Neural progenitor cell (in vitro differentiated cells): Measurements from ENCODE around the gene ZC3H7A. TPM values are rescaled to one million over a fixed set of nuclear protein-coding genes. Genes with fewer than 3 reads are reported as not detected.

Source experiments
- DNase-seq: peaks from one replicate; pipeline ENCODE4 v3.0.0-alpha.2; 2016; ENCODE audit warnings: low spot score
- H2AFZ ChIP-seq: fragments of 200-600 bp; sonication (generic); replicated peaks from 2 replicates; pipeline ENCODE4 v1.6.1; 2016; ENCODE audit warnings: antibody characterized with exemption
- H3F3A ChIP-seq: fragments of 200-600 bp; sonication (generic); 2 replicates; pipeline ENCODE4 v1.6.1; 2016; ENCODE audit warnings: antibody characterized with exemption, low read depth
- H3K27ac ChIP-seq: fragments of 200-600 bp; sonication (generic); 2 replicates; pipeline ENCODE4 v1.5.1; 2016; ENCODE audit warnings: mild to moderate bottlenecking
- H3K27me3 ChIP-seq: fragments of 200-600 bp; sonication (generic); 2 replicates; pipeline ENCODE4 v1.6.1; 2016; ENCODE audit warnings: mild to moderate bottlenecking, moderate library complexity
- H3K36me3 ChIP-seq: fragments of 200-600 bp; sonication (generic); 2 replicates; pipeline ENCODE4 v1.5.1; 2016
- H3K4me1 ChIP-seq: fragments of 200-600 bp; sonication (generic); 2 replicates; pipeline ENCODE4 v1.6.1; 2016; ENCODE audit warnings: mixed run types
- H3K4me2 ChIP-seq: fragments of 200-600 bp; sonication (generic); 2 replicates; pipeline ENCODE4 v1.6.1; 2016
- H3K4me3 ChIP-seq: fragments of 200-600 bp; sonication (generic); 2 replicates; pipeline ENCODE4 v1.5.1; 2016
- H3K79me2 ChIP-seq: fragments of 200-600 bp; sonication (generic); 2 replicates; pipeline ENCODE4 v1.6.1; 2016; ENCODE audit warnings: low read depth
- H3K9ac ChIP-seq: fragments of 200-600 bp; sonication (generic); 2 replicates; pipeline ENCODE4 v1.6.1; 2016
- H3K9me3 ChIP-seq: fragments of 200-600 bp; sonication (generic); 2 replicates; pipeline ENCODE4 v1.5.1; 2016; ENCODE audit warnings: low read depth
- H4K20me1 ChIP-seq: fragments of 200-600 bp; sonication (generic); 2 replicates; pipeline ENCODE4 v1.6.1; 2016; ENCODE audit warnings: low read depth
- H3K27ac Mint-ChIP-seq: 3 replicates; pipeline ENCODE4 v1.8.0; 2021; ENCODE audit warnings: mixed read lengths
- H3K27me3 Mint-ChIP-seq: 2 replicates; pipeline ENCODE4 v1.8.0; 2022; ENCODE audit warnings: low read depth, mild to moderate bottlenecking, inconsistent platforms, moderate library complexity, mixed read lengths; ENCODE audit not compliant: insufficient read depth
- H3K36me3 Mint-ChIP-seq: 3 replicates; pipeline ENCODE4 v1.8.0; 2021; ENCODE audit warnings: mixed read lengths
- H3K4me1 Mint-ChIP-seq: 3 replicates; pipeline ENCODE4 v1.8.0; 2021; ENCODE audit warnings: mixed read lengths
- H3K4me3 Mint-ChIP-seq: 3 replicates; pipeline ENCODE4 v1.8.0; 2021; ENCODE audit warnings: mild to moderate bottlenecking, moderate library complexity, mixed read lengths
- H3K9me3 Mint-ChIP-seq: 3 replicates; pipeline ENCODE4 v1.8.0; 2020; ENCODE audit warnings: mixed read lengths
- EZH2 ChIP-seq: fragments of 200-600 bp; sonication (generic); IDR thresholded peaks from 2 replicates; pipeline ENCODE4 v1.6.1; 2017; ENCODE audit warnings: antibody characterized with exemption, mild to moderate bottlenecking, moderate library complexity
- EZH2phosphoT487 ChIP-seq: fragments of 200-600 bp; sonication (generic); IDR thresholded peaks from 2 replicates; pipeline ENCODE4 v1.6.1; 2017; ENCODE audit warnings: antibody characterized with exemption
- total RNA-seq: library from RNA; depleted of rRNA; stranded (reverse); fragments of >200 nt; gene quantifications from 2 replicates; pipeline ENCODE4 v1.2.3, GENCODE V29; 2015; ENCODE audit warnings: low replicate concordance
- TF ChIP-seq, protein P1 (sequence below): fragments of 200-600 bp; sonication (generic); IDR thresholded peaks from 2 replicates; pipeline ENCODE4 v1.5.1; 2017; ENCODE audit warnings: antibody characterized with exemption, mild to moderate bottlenecking

The ZC3H7A gene
- total RNA-seq, 1 donor from 2014 or later: 82.6 TPM

DNA sequence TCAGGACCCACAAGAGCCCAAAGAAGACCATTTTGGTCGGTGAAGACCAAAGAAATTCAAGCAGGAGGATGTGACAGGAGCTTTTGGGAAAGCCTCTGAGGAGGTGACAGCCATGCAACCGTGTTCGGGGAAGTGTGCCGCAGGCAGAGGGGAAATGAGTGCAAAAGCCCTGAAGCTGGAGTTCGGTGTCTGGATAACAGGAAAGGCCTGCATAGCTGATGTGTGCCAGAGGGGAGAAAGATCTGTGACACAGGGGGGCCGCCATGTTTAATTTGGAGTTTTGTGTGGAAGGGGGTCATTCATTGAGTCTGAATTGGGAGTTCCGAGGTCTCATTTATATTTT is 870 bp upstream of the ZC3H7A start:
- H3K9ac ChIP-seq: peak overlapping the region; percentile 95
- peak overlapping the region; percentile 93 for H3K4me3 Mint-ChIP-seq
- no peaks in the 10 kb centered on the region for H3K36me3 ChIP-seq
- H3K4me1 ChIP-seq: peaks cover 10% of the 10 kb centered on the region
- H4K20me1 ChIP-seq: peaks cover 32% of the 10 kb centered on the region
- peaks cover 6% of the 10 kb centered on the region for H3K36me3 Mint-ChIP-seq
- peaks cover 26% of the 10 kb centered on the region for H3F3A ChIP-seq
- TF ChIP-seq EZH2 (no peak), EZH2phosphoT487 (no peak)
- TF ChIP-seq, protein P1, sequence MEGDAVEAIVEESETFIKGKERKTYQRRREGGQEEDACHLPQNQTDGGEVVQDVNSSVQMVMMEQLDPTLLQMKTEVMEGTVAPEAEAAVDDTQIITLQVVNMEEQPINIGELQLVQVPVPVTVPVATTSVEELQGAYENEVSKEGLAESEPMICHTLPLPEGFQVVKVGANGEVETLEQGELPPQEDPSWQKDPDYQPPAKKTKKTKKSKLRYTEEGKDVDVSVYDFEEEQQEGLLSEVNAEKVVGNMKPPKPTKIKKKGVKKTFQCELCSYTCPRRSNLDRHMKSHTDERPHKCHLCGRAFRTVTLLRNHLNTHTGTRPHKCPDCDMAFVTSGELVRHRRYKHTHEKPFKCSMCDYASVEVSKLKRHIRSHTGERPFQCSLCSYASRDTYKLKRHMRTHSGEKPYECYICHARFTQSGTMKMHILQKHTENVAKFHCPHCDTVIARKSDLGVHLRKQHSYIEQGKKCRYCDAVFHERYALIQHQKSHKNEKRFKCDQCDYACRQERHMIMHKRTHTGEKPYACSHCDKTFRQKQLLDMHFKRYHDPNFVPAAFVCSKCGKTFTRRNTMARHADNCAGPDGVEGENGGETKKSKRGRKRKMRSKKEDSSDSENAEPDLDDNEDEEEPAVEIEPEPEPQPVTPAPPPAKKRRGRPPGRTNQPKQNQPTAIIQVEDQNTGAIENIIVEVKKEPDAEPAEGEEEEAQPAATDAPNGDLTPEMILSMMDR: no peak
- H3K27me3 Mint-ChIP-seq: no peaks in the 10 kb centered on the region
- H3K27me3 ChIP-seq: no peaks in the 10 kb centered on the region
- H3K4me3 ChIP-seq: peak overlapping the region; percentile 88
- peaks cover 36% of the 10 kb centered on the region for H3K4me1 Mint-ChIP-seq
- peak overlapping the region; percentile 99 for H3K27ac ChIP-seq
- peak overlapping the region; percentile 90 for H2AFZ ChIP-seq
- H3K9me3 Mint-ChIP-seq: no peaks in the 10 kb centered on the region
- no peaks in the 10 kb centered on the region for H3K9me3 ChIP-seq
- H3K79me2 ChIP-seq: peaks cover 63% of the 10 kb centered on the region
- no peak for DNase-seq
- H3K4me2 ChIP-seq: peak overlapping the region; percentile 95
- H3K27ac Mint-ChIP-seq: peak overlapping the region; percentile 94

DNA sequence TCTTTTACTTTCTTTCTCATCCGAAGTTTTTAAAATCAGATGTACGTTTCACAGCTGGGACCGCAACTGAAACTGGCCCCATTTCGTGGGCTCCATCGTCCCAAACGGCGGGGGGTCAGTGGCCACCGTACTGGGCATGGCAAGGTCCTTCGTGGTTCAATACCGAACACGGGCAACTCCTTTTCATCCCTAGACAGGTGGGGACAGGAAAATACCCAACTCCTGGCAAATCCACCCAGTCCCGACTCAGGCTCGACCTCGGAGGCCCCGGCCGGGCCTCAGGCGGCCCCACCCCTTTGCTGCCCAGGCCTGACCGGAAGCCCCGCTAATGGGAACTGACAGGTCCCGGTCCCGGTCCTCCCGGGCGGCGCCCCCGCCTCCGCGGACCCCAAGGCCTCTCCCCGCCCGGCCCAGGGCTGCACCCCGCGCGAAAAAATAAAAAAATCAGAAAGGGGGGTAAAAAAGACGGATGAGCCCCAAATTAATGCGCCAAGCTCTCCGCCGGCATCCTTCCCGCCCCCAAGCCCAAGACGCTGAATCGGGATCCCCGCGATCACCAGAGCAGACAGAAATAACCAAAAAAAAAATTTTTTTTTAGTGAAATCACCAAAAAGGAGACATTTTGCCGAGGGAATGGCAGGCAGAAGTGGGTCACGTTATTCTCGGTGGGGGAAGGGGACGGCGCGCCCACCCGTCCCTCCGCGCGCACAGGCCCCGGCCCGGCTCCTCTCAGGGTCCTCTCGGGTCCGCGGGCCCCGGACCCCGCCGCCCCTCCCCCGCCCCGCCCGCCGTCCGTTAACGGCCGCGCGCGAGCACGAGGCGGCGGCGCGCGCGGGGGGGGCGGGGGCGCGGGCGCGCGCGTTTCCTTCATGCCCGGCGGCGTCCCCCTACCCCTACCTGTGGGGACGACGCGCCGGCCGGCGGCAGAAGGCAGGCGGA is 562 bp downstream of the ZC3H7A start:
- Mint-ChIP-seq H3K27ac (peak overlapping the region; percentile 94), H3K9me3 (no peaks in the 10 kb centered on the region), H3K27me3 (no peaks in the 10 kb centered on the region), H3K4me3 (peak overlapping the region; percentile 92), H3K36me3 (peaks cover 6% of the 10 kb centered on the region), H3K4me1 (peaks cover 48% of the 10 kb centered on the region)
- H3K4me2 ChIP-seq: peak overlapping the region; percentile 89
- no peak overlapping the region for H2AFZ ChIP-seq
- TF ChIP-seq, protein P1: no peak
- TF ChIP-seq EZH2phosphoT487: no peak
- TF ChIP-seq EZH2: no peak
- no peaks in the 10 kb centered on the region for H3K9me3 ChIP-seq
- no peaks in the 10 kb centered on the region for H3K27me3 ChIP-seq
- DNase-seq: peak; percentile 80
- H3K27ac ChIP-seq: peak overlapping the region; percentile 81
- H3K4me1 ChIP-seq: peaks cover 20% of the 10 kb centered on the region
- peaks cover 46% of the 10 kb centered on the region for H4K20me1 ChIP-seq
- H3K36me3 ChIP-seq: no peaks in the 10 kb centered on the region
- H3K4me3 ChIP-seq: peak overlapping the region; percentile 97
- peaks cover 77% of the 10 kb centered on the region for H3K79me2 ChIP-seq
- H3F3A ChIP-seq: peaks cover 40% of the 10 kb centered on the region
- peak overlapping the region; percentile 86 for H3K9ac ChIP-seq

DNA sequence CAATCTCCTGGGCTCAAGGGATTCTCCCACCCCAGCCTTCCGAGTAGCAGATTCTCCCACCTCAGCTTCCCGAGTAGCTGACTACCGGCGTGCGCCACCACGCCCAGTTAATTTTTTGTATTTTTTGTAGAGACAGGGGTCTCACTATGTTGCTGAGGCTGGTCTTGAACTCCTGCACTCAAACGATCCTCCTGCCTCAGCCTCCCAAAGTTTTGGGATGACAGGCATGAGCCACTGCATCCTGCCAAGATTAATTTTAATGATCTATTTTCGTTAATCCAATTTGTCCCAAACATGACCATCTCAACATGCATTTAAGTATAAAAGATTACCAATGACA is 1.2 kb downstream of the ZC3H7A start:
- Mint-ChIP-seq H3K9me3 (no peaks in the 10 kb centered on the region), H3K27me3 (no peaks in the 10 kb centered on the region), H3K4me1 (peaks cover 54% of the 10 kb centered on the region), H3K27ac (peak overlapping the region; percentile 46), H3K4me3 (peak overlapping the region; percentile 92), H3K36me3 (peaks cover 6% of the 10 kb centered on the region)
- no peaks in the 10 kb centered on the region for H3K9me3 ChIP-seq
- H3F3A ChIP-seq: peaks cover 46% of the 10 kb centered on the region
- H3K4me2 ChIP-seq: peak overlapping the region; percentile 89
- no peak overlapping the region for H2AFZ ChIP-seq
- H3K4me1 ChIP-seq: peaks cover 24% of the 10 kb centered on the region
- no peak for TF ChIP-seq EZH2
- TF ChIP-seq, protein P1: no peak
- TF ChIP-seq EZH2phosphoT487: no peak
- peak overlapping the region; percentile 97 for H3K4me3 ChIP-seq
- H4K20me1 ChIP-seq: peaks cover 53% of the 10 kb centered on the region
- DNase-seq: no peak
- no peaks in the 10 kb centered on the region for H3K36me3 ChIP-seq
- H3K9ac ChIP-seq: no peak overlapping the region
- H3K27me3 ChIP-seq: no peaks in the 10 kb centered on the region
- H3K27ac ChIP-seq: peak overlapping the region; percentile 2
- peaks cover 84% of the 10 kb centered on the region for H3K79me2 ChIP-seq
